Measurements from ENCODE around the gene GLB1L2. TPM values are rescaled to one million over a fixed set of nuclear protein-coding genes. Genes with fewer than 3 reads are reported as not detected.

Gene GLB1L2
- total and polyA plus RNA-seq, 2 experiments from 2014 or later: 3.3 to 12.3 TPM

GRCh38 chr11:134350381-134350780 is 18.6 kb downstream of the GLB1L2 start:
- H3K4me1 Mint-ChIP-seq: peaks cover 25% of the 10 kb centered on the region
- peaks cover 3% of the 10 kb centered on the region for H3K27me3 Mint-ChIP-seq (ENCODE audit: insufficient read depth, low read depth, poor library complexity)
- Histone ChIP-seq H3K4me3 (no peak overlapping the region), H4K20me1 (replicated peaks; ENCODE audit: insufficient read depth) (no peaks in the 10 kb centered on the region), H3K36me3 (ENCODE audit: insufficient read depth) (no peaks in the 10 kb centered on the region), H3F3A (replicated peaks; ENCODE audit: low read depth) (no peaks in the 10 kb centered on the region), H3K27me3 (ENCODE audit: insufficient read depth) (no peaks in the 10 kb centered on the region), H3K27ac (ENCODE audit: low read depth) (no peak overlapping the region), H3K4me1 (ENCODE audit: insufficient read depth) (peaks cover 16% of the 10 kb centered on the region), H3K9me2 (ENCODE audit: insufficient read depth) (0 out of 2 replicates have a peak, but pooled peaks cover 3% of the 10 kb centered on the region), H3K4me2 (0 out of 2 replicates have a peak overlapping the region, but pooled peaks have one; percentile 42), H2AFZ (no peak overlapping the region), H3K79me2 (replicated peaks; ENCODE audit: insufficient read depth) (no peaks in the 10 kb centered on the region)
- no peak overlapping the region for H3K4me3 Mint-ChIP-seq
- ATAC-seq (no peak), DNase-seq (ENCODE audit: low spot score) (no peak)
- no peak overlapping the region for H3K27ac Mint-ChIP-seq
- TF ChIP-seq EZH2phosphoT487 (IDR thresholded peaks at IDR 0.05; ENCODE audit: unreplicated experiment): no peak
- no peak for TF ChIP-seq POLR2AphosphoS5 (IDR thresholded peaks at IDR 0.05; ENCODE audit: low read depth)
- TF ChIP-seq EZH2 (IDR thresholded peaks at IDR 0.05; ENCODE audit: low read depth, unreplicated experiment): no peak
- TF ChIP-seq JUNB (IDR thresholded peaks at IDR 0.05; ENCODE audit: unreplicated experiment): no peak
- no peak for TF ChIP-seq ZNF114 (CRISPR knock-in tag; IDR thresholded peaks at IDR 0.05)
- TF ChIP-seq, protein P1, sequence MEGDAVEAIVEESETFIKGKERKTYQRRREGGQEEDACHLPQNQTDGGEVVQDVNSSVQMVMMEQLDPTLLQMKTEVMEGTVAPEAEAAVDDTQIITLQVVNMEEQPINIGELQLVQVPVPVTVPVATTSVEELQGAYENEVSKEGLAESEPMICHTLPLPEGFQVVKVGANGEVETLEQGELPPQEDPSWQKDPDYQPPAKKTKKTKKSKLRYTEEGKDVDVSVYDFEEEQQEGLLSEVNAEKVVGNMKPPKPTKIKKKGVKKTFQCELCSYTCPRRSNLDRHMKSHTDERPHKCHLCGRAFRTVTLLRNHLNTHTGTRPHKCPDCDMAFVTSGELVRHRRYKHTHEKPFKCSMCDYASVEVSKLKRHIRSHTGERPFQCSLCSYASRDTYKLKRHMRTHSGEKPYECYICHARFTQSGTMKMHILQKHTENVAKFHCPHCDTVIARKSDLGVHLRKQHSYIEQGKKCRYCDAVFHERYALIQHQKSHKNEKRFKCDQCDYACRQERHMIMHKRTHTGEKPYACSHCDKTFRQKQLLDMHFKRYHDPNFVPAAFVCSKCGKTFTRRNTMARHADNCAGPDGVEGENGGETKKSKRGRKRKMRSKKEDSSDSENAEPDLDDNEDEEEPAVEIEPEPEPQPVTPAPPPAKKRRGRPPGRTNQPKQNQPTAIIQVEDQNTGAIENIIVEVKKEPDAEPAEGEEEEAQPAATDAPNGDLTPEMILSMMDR (conservative IDR thresholded peaks at IDR 0.05; ENCODE audit: low read depth in 2 of 2): no peak
- TF ChIP-seq, protein P2, sequence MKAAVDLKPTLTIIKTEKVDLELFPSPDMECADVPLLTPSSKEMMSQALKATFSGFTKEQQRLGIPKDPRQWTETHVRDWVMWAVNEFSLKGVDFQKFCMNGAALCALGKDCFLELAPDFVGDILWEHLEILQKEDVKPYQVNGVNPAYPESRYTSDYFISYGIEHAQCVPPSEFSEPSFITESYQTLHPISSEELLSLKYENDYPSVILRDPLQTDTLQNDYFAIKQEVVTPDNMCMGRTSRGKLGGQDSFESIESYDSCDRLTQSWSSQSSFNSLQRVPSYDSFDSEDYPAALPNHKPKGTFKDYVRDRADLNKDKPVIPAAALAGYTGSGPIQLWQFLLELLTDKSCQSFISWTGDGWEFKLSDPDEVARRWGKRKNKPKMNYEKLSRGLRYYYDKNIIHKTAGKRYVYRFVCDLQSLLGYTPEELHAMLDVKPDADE (IDR thresholded peaks at IDR 0.05): no peak
- TF ChIP-seq REST (IDR thresholded peaks at IDR 0.05; ENCODE audit: unreplicated experiment): no peak
- no peak for TF ChIP-seq CREB1 (CRISPR knock-in tag; IDR thresholded peaks at IDR 0.05; ENCODE audit: low read depth)
- no peak for TF ChIP-seq ZNF331 (CRISPR knock-in tag; IDR thresholded peaks at IDR 0.05; ENCODE audit: low read depth)
- TF ChIP-seq, protein P3, sequence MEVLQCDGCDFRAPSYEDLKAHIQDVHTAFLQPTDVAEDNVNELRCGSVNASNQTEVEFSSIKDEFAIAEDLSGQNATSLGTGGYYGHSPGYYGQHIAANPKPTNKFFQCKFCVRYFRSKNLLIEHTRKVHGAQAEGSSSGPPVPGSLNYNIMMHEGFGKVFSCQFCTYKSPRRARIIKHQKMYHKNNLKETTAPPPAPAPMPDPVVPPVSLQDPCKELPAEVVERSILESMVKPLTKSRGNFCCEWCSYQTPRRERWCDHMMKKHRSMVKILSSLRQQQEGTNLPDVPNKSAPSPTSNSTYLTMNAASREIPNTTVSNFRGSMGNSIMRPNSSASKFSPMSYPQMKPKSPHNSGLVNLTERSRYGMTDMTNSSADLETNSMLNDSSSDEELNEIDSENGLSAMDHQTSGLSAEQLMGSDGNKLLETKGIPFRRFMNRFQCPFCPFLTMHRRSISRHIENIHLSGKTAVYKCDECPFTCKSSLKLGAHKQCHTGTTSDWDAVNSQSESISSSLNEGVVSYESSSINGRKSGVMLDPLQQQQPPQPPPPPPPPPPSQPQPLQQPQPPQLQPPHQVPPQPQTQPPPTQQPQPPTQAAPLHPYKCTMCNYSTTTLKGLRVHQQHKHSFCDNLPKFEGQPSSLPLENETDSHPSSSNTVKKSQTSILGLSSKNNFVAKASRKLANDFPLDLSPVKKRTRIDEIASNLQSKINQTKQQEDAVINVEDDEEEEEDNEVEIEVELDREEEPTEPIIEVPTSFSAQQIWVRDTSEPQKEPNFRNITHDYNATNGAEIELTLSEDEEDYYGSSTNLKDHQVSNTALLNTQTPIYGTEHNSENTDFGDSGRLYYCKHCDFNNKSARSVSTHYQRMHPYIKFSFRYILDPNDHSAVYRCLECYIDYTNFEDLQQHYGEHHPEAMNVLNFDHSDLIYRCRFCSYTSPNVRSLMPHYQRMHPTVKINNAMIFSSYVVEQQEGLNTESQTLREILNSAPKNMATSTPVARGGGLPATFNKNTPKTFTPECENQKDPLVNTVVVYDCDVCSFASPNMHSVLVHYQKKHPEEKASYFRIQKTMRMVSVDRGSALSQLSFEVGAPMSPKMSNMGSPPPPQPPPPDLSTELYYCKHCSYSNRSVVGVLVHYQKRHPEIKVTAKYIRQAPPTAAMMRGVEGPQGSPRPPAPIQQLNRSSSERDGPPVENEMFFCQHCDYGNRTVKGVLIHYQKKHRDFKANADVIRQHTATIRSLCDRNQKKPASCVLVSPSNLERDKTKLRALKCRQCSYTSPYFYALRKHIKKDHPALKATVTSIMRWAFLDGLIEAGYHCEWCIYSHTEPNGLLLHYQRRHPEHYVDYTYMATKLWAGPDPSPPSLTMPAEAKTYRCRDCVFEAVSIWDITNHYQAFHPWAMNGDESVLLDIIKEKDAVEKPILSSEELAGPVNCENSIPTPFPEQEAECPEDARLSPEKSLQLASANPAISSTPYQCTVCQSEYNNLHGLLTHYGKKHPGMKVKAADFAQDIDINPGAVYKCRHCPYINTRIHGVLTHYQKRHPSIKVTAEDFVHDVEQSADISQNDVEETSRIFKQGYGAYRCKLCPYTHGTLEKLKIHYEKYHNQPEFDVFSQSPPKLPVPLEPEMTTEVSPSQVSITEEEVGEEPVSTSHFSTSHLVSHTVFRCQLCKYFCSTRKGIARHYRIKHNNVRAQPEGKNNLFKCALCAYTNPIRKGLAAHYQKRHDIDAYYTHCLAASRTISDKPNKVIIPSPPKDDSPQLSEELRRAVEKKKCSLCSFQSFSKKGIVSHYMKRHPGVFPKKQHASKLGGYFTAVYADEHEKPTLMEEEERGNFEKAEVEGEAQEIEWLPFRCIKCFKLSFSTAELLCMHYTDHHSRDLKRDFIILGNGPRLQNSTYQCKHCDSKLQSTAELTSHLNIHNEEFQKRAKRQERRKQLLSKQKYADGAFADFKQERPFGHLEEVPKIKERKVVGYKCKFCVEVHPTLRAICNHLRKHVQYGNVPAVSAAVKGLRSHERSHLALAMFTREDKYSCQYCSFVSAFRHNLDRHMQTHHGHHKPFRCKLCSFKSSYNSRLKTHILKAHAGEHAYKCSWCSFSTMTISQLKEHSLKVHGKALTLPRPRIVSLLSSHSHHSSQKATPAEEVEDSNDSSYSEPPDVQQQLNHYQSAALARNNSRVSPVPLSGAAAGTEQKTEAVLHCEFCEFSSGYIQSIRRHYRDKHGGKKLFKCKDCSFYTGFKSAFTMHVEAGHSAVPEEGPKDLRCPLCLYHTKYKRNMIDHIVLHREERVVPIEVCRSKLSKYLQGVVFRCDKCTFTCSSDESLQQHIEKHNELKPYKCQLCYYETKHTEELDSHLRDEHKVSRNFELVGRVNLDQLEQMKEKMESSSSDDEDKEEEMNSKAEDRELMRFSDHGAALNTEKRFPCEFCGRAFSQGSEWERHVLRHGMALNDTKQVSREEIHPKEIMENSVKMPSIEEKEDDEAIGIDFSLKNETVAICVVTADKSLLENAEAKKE (CRISPR knock-in tag; IDR thresholded peaks at IDR 0.05): no peak
- TF ChIP-seq STAT1 (IDR thresholded peaks at IDR 0.05; ENCODE audit: unreplicated experiment): no peak
- TF ChIP-seq NANOG (IDR thresholded peaks at IDR 0.05; ENCODE audit: borderline replicate concordance): no peak
- no peaks in the 10 kb centered on the region; the same call in 2 of the 3 replicates for H3K9me3 Mint-ChIP-seq
- H3K36me3 Mint-ChIP-seq (ENCODE audit: low read depth): no peaks in the 10 kb centered on the region

Measured in GM23338 (cell line).